GM12878 (cell line): ENCODE results near the gene AP2B1. TPM values are rescaled to one million over a fixed set of nuclear protein-coding genes. Genes with fewer than 3 reads are reported as not detected.

ENCODE experiments used
- BCL11A ChIP-seq: IDR thresholded peaks from 2 replicates; pipeline ENCODE4 v1.6.1; 2011; ENCODE audit warnings: low read depth, low read length
- CREM ChIP-seq: IDR thresholded peaks from 2 replicates; pipeline ENCODE4 v1.6.1; 2014; ENCODE audit warnings: antibody characterized with exemption, low read depth
- EGR1 ChIP-seq, 2 experiments: IDR thresholded peaks; 1 replicate in 1 of 2; 2 replicates in 1 of 2; pipeline ENCODE4 v1.6.1; 2011 to 2012; ENCODE audit warnings: low read depth in 2 of 2, low read length in 2 of 2, borderline replicate concordance in 1 of 2, mild to moderate bottlenecking in 1 of 2, moderate library complexity in 1 of 2
- ESRRA ChIP-seq: IDR thresholded peaks from 2 replicates; pipeline ENCODE4 v1.6.1; 2012; ENCODE audit warnings: mild to moderate bottlenecking, low read length, improper control_type of control experiment
- GATAD2B ChIP-seq: fragments of 450-650 bp; conservative IDR thresholded peaks from 2 replicates; pipeline ENCODE4 v1.6.1; 2017; ENCODE audit warnings: low read depth, mild to moderate bottlenecking, moderate library complexity
- HCFC1 ChIP-seq: fragments of 150-350 bp; IDR thresholded peaks from 2 replicates; pipeline ENCODE4 v1.6.1; 2014; ENCODE audit warnings: low read length
- MYC ChIP-seq: IDR thresholded peaks from 2 replicates; pipeline ENCODE4 v1.6.1; 2011; ENCODE audit warnings: mild to moderate bottlenecking, low read length, moderate library complexity, inconsistent platforms; ENCODE audit not compliant: insufficient read depth, insufficient replicate concordance, insufficient read length, severe bottlenecking
- NFXL1 ChIP-seq: fragments of 450-650 bp; IDR thresholded peaks from 2 replicates; pipeline ENCODE4 v1.6.1; 2017; ENCODE audit warnings: antibody characterized with exemption, mild to moderate bottlenecking, borderline replicate concordance
- NR2F1 ChIP-seq: fragments of 450-650 bp; conservative IDR thresholded peaks from 2 replicates; pipeline ENCODE4 v1.6.1; 2017; ENCODE audit warnings: mild to moderate bottlenecking
- RELA ChIP-seq: fragments of 450-650 bp; IDR thresholded peaks from 2 replicates; pipeline ENCODE4 v1.8.0; 2014; ENCODE audit warnings: borderline replicate concordance; ENCODE audit not compliant: partially characterized antibody
- SIN3A ChIP-seq: IDR thresholded peaks from 2 replicates; pipeline ENCODE4 v1.6.1; 2012; ENCODE audit warnings: low read depth, low read length, improper control_type of control experiment
- TCF3 ChIP-seq: IDR thresholded peaks from 2 replicates; pipeline ENCODE4 v1.6.1; 2012; ENCODE audit warnings: low read depth, mild to moderate bottlenecking, low read length, borderline replicate concordance; ENCODE audit not compliant: insufficient read depth
- polyA plus RNA-seq, 11 experiments: library from polyadenylated mRNA; depleted of rRNA in 4 of 11; unstranded in 6 of 11; stranded (reverse) in 5 of 11; fragments of >200 nt; fragmentation: Nextera tagmentation in 4 of 11; fragmentation: Illumina TruSeq in 1 of 11; extraction: Ambion mirVana in 4 of 11; extraction: Trizol in 1 of 11; gene quantifications; 1 replicate in 1 of 11; 2 replicates in 10 of 11; pipeline versions ENCODE4 v1.2.1 to v1.2.3, GENCODE V29; 2011 to 2016; ENCODE audit warnings: inconsistent platforms in 2 of 11, missing spikeins in 2 of 11, low read depth in 1 of 11
- total RNA-seq, 4 experiments: library from RNA; depleted of rRNA in 3 of 4; stranded (reverse); fragments of >200 nt in 3 of 4; fragmentation: Illumina TruSeq in 1 of 4; extraction: Trizol in 1 of 4; gene quantifications; 2 replicates each; pipeline versions ENCODE4 v1.2.1 to v1.2.3, GENCODE V29; 2013 to 2021
- TF ChIP-seq, protein P1 (sequence below): IDR thresholded peaks from 2 replicates; pipeline ENCODE4 v1.6.1; 2012; ENCODE audit warnings: improper control_type of control experiment, low read depth, low read length; ENCODE audit not compliant: insufficient replicate concordance
- TF ChIP-seq, protein P2 (sequence below): fragments of 450-650 bp; IDR thresholded peaks from 2 replicates; pipeline ENCODE4 v1.6.1; 2017; ENCODE audit warnings: mild to moderate bottlenecking, moderate library complexity
- TF ChIP-seq, protein P3 (sequence below): IDR thresholded peaks from 2 replicates; pipeline ENCODE4 v1.6.1; 2012; ENCODE audit warnings: low read depth, low read length, improper control_type of control experiment
- TF ChIP-seq, protein P4 (sequence below), 3 experiments: IDR thresholded peaks in 2 of 3; conservative IDR thresholded peaks in 1 of 3; 2 replicates each; pipeline ENCODE4 v1.5.1; 2011; ENCODE audit warnings: low read depth in 3 of 3, low read length in 3 of 3, mild to moderate bottlenecking in 3 of 3, control low read depth in 2 of 3, moderate library complexity in 2 of 3, inconsistent platforms in 1 of 3, mixed read lengths in 1 of 3; ENCODE audit not compliant: control insufficient read depth in 2 of 3, insufficient read depth in 1 of 3; ENCODE audit errors: extremely low read depth in 1 of 3

AP2B1 gene
- total and polyA plus RNA-seq, 10 of the 15 experiments (the other 5 are each of a cell fraction or from before 2014, with no cell fraction given) = 18.6 to 112 (median 53.9) TPM

DNA sequence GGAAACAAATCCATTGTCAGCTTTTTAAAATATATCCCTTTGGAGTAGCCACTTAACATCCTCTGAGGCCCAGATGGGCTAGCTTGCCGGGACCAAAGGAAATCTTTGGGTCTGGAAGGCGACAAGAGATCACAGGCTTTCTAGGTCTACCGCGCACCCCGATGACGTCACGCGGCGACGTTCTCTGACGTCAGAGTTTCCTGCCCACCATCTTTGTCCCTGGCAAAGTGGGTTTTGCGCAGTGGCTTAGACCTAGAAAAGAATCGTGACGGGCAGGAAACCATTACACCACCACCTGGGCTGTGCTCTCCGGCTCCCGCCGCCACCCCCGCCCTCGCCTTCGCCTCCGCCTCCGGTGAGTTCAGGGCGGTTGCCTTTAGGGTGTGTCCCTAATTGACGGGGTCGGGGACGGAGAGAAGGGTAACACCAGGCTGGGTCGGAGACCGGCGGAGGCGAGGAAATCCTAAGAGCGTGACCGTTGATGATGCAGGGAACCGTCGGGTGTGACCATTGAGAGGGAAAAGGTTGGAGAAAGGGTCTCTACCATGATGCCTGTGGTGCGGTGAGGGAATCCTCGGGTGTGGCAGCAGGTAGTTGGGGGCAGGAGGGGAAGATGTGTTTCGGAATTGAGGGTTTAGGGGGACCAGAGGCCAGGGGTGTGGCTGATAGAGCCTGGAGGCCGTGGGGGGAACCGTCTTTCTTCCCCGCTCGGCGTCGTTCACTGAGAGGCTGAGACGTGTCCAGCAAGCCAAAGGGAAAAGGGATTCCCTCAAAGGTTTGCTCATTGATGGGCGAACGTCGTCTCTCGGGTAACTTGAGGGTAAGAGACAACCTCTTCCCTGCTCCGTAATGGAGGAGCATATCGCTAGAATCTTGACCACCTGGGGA is at the start of gene AP2B1 (continued):
- TF ChIP-seq, protein P1, sequence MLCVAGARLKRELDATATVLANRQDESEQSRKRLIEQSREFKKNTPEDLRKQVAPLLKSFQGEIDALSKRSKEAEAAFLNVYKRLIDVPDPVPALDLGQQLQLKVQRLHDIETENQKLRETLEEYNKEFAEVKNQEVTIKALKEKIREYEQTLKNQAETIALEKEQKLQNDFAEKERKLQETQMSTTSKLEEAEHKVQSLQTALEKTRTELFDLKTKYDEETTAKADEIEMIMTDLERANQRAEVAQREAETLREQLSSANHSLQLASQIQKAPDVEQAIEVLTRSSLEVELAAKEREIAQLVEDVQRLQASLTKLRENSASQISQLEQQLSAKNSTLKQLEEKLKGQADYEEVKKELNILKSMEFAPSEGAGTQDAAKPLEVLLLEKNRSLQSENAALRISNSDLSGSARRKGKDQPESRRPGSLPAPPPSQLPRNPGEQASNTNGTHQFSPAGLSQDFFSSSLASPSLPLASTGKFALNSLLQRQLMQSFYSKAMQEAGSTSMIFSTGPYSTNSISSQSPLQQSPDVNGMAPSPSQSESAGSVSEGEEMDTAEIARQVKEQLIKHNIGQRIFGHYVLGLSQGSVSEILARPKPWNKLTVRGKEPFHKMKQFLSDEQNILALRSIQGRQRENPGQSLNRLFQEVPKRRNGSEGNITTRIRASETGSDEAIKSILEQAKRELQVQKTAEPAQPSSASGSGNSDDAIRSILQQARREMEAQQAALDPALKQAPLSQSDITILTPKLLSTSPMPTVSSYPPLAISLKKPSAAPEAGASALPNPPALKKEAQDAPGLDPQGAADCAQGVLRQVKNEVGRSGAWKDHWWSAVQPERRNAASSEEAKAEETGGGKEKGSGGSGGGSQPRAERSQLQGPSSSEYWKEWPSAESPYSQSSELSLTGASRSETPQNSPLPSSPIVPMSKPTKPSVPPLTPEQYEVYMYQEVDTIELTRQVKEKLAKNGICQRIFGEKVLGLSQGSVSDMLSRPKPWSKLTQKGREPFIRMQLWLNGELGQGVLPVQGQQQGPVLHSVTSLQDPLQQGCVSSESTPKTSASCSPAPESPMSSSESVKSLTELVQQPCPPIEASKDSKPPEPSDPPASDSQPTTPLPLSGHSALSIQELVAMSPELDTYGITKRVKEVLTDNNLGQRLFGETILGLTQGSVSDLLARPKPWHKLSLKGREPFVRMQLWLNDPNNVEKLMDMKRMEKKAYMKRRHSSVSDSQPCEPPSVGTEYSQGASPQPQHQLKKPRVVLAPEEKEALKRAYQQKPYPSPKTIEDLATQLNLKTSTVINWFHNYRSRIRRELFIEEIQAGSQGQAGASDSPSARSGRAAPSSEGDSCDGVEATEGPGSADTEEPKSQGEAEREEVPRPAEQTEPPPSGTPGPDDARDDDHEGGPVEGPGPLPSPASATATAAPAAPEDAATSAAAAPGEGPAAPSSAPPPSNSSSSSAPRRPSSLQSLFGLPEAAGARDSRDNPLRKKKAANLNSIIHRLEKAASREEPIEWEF = no peak
- no peak for TF ChIP-seq NFXL1
- peak; percentile 50; the same call in 1 of the 2 replicates for TF ChIP-seq GATAD2B
- TF ChIP-seq TCF3 = 0 out of 2 replicates have a peak, but pooled peaks have one; percentile 18
- peak; percentile 50 for TF ChIP-seq ESRRA
- TF ChIP-seq, protein P2, sequence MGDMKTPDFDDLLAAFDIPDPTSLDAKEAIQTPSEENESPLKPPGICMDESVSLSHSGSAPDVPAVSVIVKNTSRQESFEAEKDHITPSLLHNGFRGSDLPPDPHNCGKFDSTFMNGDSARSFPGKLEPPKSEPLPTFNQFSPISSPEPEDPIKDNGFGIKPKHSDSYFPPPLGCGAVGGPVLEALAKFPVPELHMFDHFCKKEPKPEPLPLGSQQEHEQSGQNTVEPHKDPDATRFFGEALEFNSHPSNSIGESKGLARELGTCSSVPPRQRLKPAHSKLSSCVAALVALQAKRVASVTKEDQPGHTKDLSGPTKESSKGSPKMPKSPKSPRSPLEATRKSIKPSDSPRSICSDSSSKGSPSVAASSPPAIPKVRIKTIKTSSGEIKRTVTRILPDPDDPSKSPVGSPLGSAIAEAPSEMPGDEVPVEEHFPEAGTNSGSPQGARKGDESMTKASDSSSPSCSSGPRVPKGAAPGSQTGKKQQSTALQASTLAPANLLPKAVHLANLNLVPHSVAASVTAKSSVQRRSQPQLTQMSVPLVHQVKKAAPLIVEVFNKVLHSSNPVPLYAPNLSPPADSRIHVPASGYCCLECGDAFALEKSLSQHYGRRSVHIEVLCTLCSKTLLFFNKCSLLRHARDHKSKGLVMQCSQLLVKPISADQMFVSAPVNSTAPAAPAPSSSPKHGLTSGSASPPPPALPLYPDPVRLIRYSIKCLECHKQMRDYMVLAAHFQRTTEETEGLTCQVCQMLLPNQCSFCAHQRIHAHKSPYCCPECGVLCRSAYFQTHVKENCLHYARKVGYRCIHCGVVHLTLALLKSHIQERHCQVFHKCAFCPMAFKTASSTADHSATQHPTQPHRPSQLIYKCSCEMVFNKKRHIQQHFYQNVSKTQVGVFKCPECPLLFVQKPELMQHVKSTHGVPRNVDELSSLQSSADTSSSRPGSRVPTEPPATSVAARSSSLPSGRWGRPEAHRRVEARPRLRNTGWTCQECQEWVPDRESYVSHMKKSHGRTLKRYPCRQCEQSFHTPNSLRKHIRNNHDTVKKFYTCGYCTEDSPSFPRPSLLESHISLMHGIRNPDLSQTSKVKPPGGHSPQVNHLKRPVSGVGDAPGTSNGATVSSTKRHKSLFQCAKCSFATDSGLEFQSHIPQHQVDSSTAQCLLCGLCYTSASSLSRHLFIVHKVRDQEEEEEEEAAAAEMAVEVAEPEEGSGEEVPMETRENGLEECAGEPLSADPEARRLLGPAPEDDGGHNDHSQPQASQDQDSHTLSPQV = peak; percentile 78; the same call in 1 of the 2 replicates
- no peak for TF ChIP-seq SIN3A
- peak; percentile 46; the same call in 1 of the 2 replicates for TF ChIP-seq NR2F1
- TF ChIP-seq, protein P3, sequence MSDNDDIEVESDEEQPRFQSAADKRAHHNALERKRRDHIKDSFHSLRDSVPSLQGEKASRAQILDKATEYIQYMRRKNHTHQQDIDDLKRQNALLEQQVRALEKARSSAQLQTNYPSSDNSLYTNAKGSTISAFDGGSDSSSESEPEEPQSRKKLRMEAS = 0 out of 2 replicates have a peak, but pooled peaks have one; percentile 15
- TF ChIP-seq EGR1 (IDR thresholded peaks at IDR 0.05; ENCODE audit: borderline replicate concordance in 1 of 2, low read depth in 2 of 2, low read length in 2 of 2) = peak in 1 of 2 experiments; percentile 91; a peak in 2 of 3 replicates
- TF ChIP-seq HCFC1 = peak; percentile 93
- TF ChIP-seq, protein P4, sequence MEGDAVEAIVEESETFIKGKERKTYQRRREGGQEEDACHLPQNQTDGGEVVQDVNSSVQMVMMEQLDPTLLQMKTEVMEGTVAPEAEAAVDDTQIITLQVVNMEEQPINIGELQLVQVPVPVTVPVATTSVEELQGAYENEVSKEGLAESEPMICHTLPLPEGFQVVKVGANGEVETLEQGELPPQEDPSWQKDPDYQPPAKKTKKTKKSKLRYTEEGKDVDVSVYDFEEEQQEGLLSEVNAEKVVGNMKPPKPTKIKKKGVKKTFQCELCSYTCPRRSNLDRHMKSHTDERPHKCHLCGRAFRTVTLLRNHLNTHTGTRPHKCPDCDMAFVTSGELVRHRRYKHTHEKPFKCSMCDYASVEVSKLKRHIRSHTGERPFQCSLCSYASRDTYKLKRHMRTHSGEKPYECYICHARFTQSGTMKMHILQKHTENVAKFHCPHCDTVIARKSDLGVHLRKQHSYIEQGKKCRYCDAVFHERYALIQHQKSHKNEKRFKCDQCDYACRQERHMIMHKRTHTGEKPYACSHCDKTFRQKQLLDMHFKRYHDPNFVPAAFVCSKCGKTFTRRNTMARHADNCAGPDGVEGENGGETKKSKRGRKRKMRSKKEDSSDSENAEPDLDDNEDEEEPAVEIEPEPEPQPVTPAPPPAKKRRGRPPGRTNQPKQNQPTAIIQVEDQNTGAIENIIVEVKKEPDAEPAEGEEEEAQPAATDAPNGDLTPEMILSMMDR (IDR thresholded peaks at IDR 0.05 in 2 of 3, conservative IDR thresholded peaks at IDR 0.05 in 1 of 3; ENCODE audit: control insufficient read depth in 2 of 3, extremely low read depth in 1 of 3, insufficient read depth in 1 of 3, low read depth in 3 of 3, low read length in 3 of 3) = no peak; a peak in 1 of 6 replicates
- no peak for TF ChIP-seq MYC
- peak; percentile 100 for TF ChIP-seq CREM
- no peak for TF ChIP-seq BCL11A
- TF ChIP-seq RELA = peak; percentile 94
